AG08395 (cell line): ENCODE measurements around the gene SPATS2L.

ENCODE experiments used
- DNase-seq: peaks from one replicate; pipeline ENCODE4 v3.0.0; 2012; ENCODE audit warnings: mixed read lengths, low spot score

SPATS2L gene

GRCh38 chr2:200444530-200444929, 138.0 kb downstream of the SPATS2L start:
- no peak for DNase-seq

GRCh38 chr2:200445284-200445683, 138.8 kb downstream of the SPATS2L start:
- no peak for DNase-seq

- DNase-seq: no peak
These were observed 140.1 kb downstream of the SPATS2L start for GRCh38 chr2:200446612-200447011.

GRCh38 chr2:200447139-200447855, 140.8 kb downstream of the SPATS2L start:
- no peak for DNase-seq

GRCh38 chr2:200448455-200448854, 142.0 kb downstream of the SPATS2L start:
- no peak for DNase-seq

GRCh38 chr2:200449149-200449548, 142.7 kb downstream of the SPATS2L start:
- DNase-seq: no peak

GRCh38 chr2:200450288-200450687, 143.8 kb downstream of the SPATS2L start:
- DNase-seq: no peak

- no peak for DNase-seq
These were observed 145.0 kb downstream of the SPATS2L start for GRCh38 chr2:200451511-200451910.

- no peak for DNase-seq
These were observed 145.9 kb downstream of the SPATS2L start for GRCh38 chr2:200452377-200452776.

- DNase-seq: no peak
These were observed 146.8 kb downstream of the SPATS2L start for GRCh38 chr2:200453142-200453852.

- DNase-seq: no peak
These were observed 147.5 kb downstream of the SPATS2L start for GRCh38 chr2:200453853-200454534.

- DNase-seq: peak; percentile 81
These were observed 148.7 kb downstream of the SPATS2L start for GRCh38 chr2:200454927-200455801.

- no peak for DNase-seq
These were observed 149.5 kb downstream of the SPATS2L start for GRCh38 chr2:200455958-200456421.

GRCh38 chr2:200456567-200456966, 150.1 kb downstream of the SPATS2L start:
- no peak for DNase-seq

GRCh38 chr2:200459101-200459500, 152.6 kb downstream of the SPATS2L start:
- DNase-seq: no peak

GRCh38 chr2:200461846-200462710, 155.6 kb downstream of the SPATS2L start:
- no peak for DNase-seq

- no peak for DNase-seq
These were observed 157.0 kb downstream of the SPATS2L start for GRCh38 chr2:200463452-200463851.

- peak; percentile 30 for DNase-seq
These were observed 160.2 kb downstream of the SPATS2L start for GRCh38 chr2:200466425-200467418.

GRCh38 chr2:200467806-200468681, 161.6 kb downstream of the SPATS2L start:
- DNase-seq: no peak
